Stimulated activated CD4-positive, alpha-beta T cell treated with anti-CD3 and anti-CD28 coated beads, Interleukin-12 subunit alpha, Interleukin-12 subunit beta, amount 100 ng/mL, for 24 hours (primary cell): ENCODE data around the gene C4orf33.

Source experiments
- DNase-seq, 2 experiments: peaks; one replicate each; pipeline ENCODE4 v3.0.0-alpha.2; 2020; ENCODE audit warnings: low read depth in 2 of 2

C4orf33 gene

GRCh38 chr4:129129143-129129542 lies 33.2 kb downstream of the C4orf33 start:
- DNase-seq: no peak

- DNase-seq: no peak
These were observed 35.4 kb downstream of the C4orf33 start for GRCh38 chr4:129131343-129131742.

GRCh38 chr4:129136433-129136832 lies 40.5 kb downstream of the C4orf33 start:
- no peak for DNase-seq

GRCh38 chr4:129138810-129139496 lies 43.0 kb downstream of the C4orf33 start:
- DNase-seq: no peak

GRCh38 chr4:129140521-129140920 lies 44.6 kb downstream of the C4orf33 start:
- no peak for DNase-seq

- DNase-seq: no peak
These were observed 47.4 kb downstream of the C4orf33 start for GRCh38 chr4:129143359-129143758.

GRCh38 chr4:129144755-129145206 lies 48.8 kb downstream of the C4orf33 start:
- DNase-seq: no peak

- DNase-seq: no peak
These were observed 49.3 kb downstream of the C4orf33 start for GRCh38 chr4:129145222-129145730.

GRCh38 chr4:129146639-129147038 lies 50.7 kb downstream of the C4orf33 start:
- DNase-seq: no peak

GRCh38 chr4:129148892-129149291 lies 52.9 kb downstream of the C4orf33 start:
- DNase-seq: no peak

- DNase-seq: no peak
These were observed 54.0 kb downstream of the C4orf33 start for GRCh38 chr4:129149906-129150305.

GRCh38 chr4:129152350-129152749 lies 56.4 kb downstream of the C4orf33 start:
- DNase-seq: no peak

- no peak for DNase-seq
These were observed 57.7 kb downstream of the C4orf33 start for GRCh38 chr4:129153700-129154099.

GRCh38 chr4:129162450-129162849 lies 66.5 kb downstream of the C4orf33 start:
- DNase-seq: no peak

- no peak for DNase-seq
These were observed 67.5 kb downstream of the C4orf33 start for GRCh38 chr4:129163427-129163826.

GRCh38 chr4:129164243-129164642 lies 68.3 kb downstream of the C4orf33 start:
- no peak for DNase-seq
